ENCODE data around the gene POLR1A. TPM values are rescaled to one million over a fixed set of nuclear protein-coding genes. Genes with fewer than 3 reads are reported as not detected.

Gene POLR1A
- total and polyA plus RNA-seq, 2 donors (not counting 1 experiment from before 2014, with no cell fraction given) = 3.4 to 36.8 TPM

- TF ChIP-seq, protein P1, sequence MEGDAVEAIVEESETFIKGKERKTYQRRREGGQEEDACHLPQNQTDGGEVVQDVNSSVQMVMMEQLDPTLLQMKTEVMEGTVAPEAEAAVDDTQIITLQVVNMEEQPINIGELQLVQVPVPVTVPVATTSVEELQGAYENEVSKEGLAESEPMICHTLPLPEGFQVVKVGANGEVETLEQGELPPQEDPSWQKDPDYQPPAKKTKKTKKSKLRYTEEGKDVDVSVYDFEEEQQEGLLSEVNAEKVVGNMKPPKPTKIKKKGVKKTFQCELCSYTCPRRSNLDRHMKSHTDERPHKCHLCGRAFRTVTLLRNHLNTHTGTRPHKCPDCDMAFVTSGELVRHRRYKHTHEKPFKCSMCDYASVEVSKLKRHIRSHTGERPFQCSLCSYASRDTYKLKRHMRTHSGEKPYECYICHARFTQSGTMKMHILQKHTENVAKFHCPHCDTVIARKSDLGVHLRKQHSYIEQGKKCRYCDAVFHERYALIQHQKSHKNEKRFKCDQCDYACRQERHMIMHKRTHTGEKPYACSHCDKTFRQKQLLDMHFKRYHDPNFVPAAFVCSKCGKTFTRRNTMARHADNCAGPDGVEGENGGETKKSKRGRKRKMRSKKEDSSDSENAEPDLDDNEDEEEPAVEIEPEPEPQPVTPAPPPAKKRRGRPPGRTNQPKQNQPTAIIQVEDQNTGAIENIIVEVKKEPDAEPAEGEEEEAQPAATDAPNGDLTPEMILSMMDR (IDR thresholded peaks at IDR 0.05) = no peak
- TF ChIP-seq EZH2 (IDR thresholded peaks at IDR 0.05; ENCODE audit: borderline replicate concordance, insufficient read depth, low read depth, low read length, poor library complexity, severe bottlenecking) = no peak
- peak overlapping the region; percentile 80 for H3K27ac Mint-ChIP-seq
Measured at GRCh38 chr2:85996591-85996990, 109.1 kb downstream of the POLR1A start.

More at GRCh38 chr2:85996591-85996990, 109.1 kb downstream of the POLR1A start:
- H4K20me1 ChIP-seq (ENCODE audit: control insufficient read depth, insufficient read depth, low read length, poor library complexity, severe bottlenecking) = no peaks in the 10 kb centered on the region
- Mint-ChIP-seq H3K27me3 (no peaks in the 10 kb centered on the region), H3K4me3 (peak overlapping the region; percentile 34), H3K4me1 (peaks cover 87% of the 10 kb centered on the region), H3K9me3 (ENCODE audit: insufficient read depth) (no peaks in the 10 kb centered on the region)
- ATAC-seq (ENCODE audit: low read depth) (no peak), DNase-seq (no peak)
- peak overlapping the region; percentile 66 for H3K4me2 ChIP-seq (replicated peaks; ENCODE audit: low read depth, low read length, poor library complexity, severe bottlenecking)
- H2AFZ ChIP-seq (ENCODE audit: insufficient read depth, low read depth, low read length, poor library complexity, severe bottlenecking) = no peak overlapping the region
- H3K79me2 ChIP-seq (ENCODE audit: control insufficient read depth, insufficient read depth, low read length) = peaks cover 4% of the 10 kb centered on the region
- CTCF ChIA-PET = interaction anchor here (1.2 to 4.3 kb wide), 4 partner anchors 25 to 169 kb away, joined by 3 to 19 read pairs (median 8); no protein-coding TSS in a partner anchor
- H3K4me3 ChIP-seq (ENCODE audit: control extremely low read depth in 1 of 5, extremely low read depth in 1 of 5, insufficient read depth in 1 of 5, low read depth in 2 of 5, low read length in 4 of 5) = no peak overlapping the region
- no peak overlapping the region for H3K9ac ChIP-seq (ENCODE audit: low read length)
- POLR2A ChIA-PET = interaction anchor here (1.8 kb wide), 1 partner anchor 39 kb away, joined by 7 read pairs; no protein-coding TSS in a partner anchor
- H3K27ac ChIP-seq (ENCODE audit: low read length in 2 of 2) = no peak overlapping the region
- intact Hi-C loops (cut with micrococcal nuclease) = loop anchor here (5.0 kb wide), 1 partner anchor 144 kb away; no protein-coding TSS in a partner anchor
- H3K27me3 ChIP-seq (replicated peaks in 1 of 4; ENCODE audit: control extremely low read depth in 1 of 4, control insufficient read depth in 3 of 4, insufficient read depth in 4 of 4, low read length in 3 of 4) = no peaks in the 10 kb centered on the region
- WGBS (ENCODE audit: insufficient coverage) = 59% methylated on average over 2 of the region's 2 CpGs
- peaks cover 80 to 89% of the 10 kb centered on the region in 2 donors for H3K4me1 ChIP-seq (ENCODE audit: control insufficient read depth in 2 of 2, insufficient read depth in 2 of 2, low read length in 2 of 2)
- no peaks in the 10 kb centered on the region for H3K36me3 ChIP-seq (replicated peaks in 1 of 2; ENCODE audit: control extremely low read depth in 1 of 2, control insufficient read depth in 1 of 2, extremely low read depth in 1 of 2, insufficient read depth in 2 of 2, low read length in 1 of 2)
- peaks cover 0 to 6% (median 0%) of the 10 kb centered on the region in 3 donors for H3K9me3 ChIP-seq (ENCODE audit: control extremely low read depth in 1 of 3, control insufficient read depth in 2 of 3, insufficient read depth in 1 of 3, low read length in 2 of 3)
